ENCODE measurements around the gene MAT2A. TPM values are rescaled to one million over a fixed set of nuclear protein-coding genes. Genes with fewer than 3 reads are reported as not detected.

Gene MAT2A
- total and polyA plus RNA-seq, 9 of the 15 experiments (the other 6 are each of a cell fraction or from before 2014, with no cell fraction given), result 130 to 1,027 (median 240) TPM

GRCh38 chr2:85511008-85511811 is 27.8 kb upstream of the MAT2A start:
- no peaks in the 10 kb centered on the region for H4K20me1 ChIP-seq (replicated peaks; ENCODE audit: control insufficient read depth, insufficient read depth, low read length)
- H3K36me3 ChIP-seq (ENCODE audit: control insufficient read depth, insufficient read depth, low read length), result no peaks in the 10 kb centered on the region
- H3K27ac ChIP-seq (ENCODE audit: extremely low read depth, low read depth, low read length), result no peak overlapping the region
- DNase-seq (ENCODE audit: extremely low read depth in 1 of 4, low spot score in 3 of 4), result no peak
- BruUV-seq (replicated peaks), result no TSS peak
- no peaks in the 10 kb centered on the region for H3K9me1 ChIP-seq (ENCODE audit: control insufficient read depth, insufficient read depth, low read length)
- ATAC-seq, result no peak; the same call in 2 of the 3 replicates
- in situ Hi-C loops (cut with MboI), result no loop called here
- no peak for FAIRE-seq
- H3K4me1 ChIP-seq (replicated peaks in 1 of 2; ENCODE audit: control insufficient read depth in 2 of 2, insufficient read depth in 2 of 2, low read length in 2 of 2), result no peaks in the 10 kb centered on the region; a peak in 2 of 5 replicates
- H3K4me2 ChIP-seq (ENCODE audit: insufficient read depth, low read length), result no peak overlapping the region
- H3K9ac ChIP-seq (ENCODE audit: insufficient read depth in 1 of 2, low read depth in 2 of 2, low read length in 2 of 2), result no peak overlapping the region
- H2AFZ ChIP-seq (ENCODE audit: low read depth, low read length), result peak overlapping the region; percentile 11; the same call in 1 of the 2 replicates
- ChIA-PET CTCF (ENCODE audit: low intra/inter-chr PET ratio) (interaction anchor here (0.5 kb wide), 1 partner anchor 12 kb away, joined by 4 read pairs; no protein-coding TSS in a partner anchor), POLR2A (interaction anchor here (0.9 to 1.5 kb wide), 6 partner anchors 8 to 28 kb away, joined by 3 to 6 read pairs (median 4); partner anchors contain the start of gene MAT2A)
- WGBS (ENCODE audit: insufficient coverage, low coverage, missing lambda C conversion rate), result 50% methylated on average over 6 of the region's 6 CpGs
- H3K4me3 ChIP-seq, result no peak overlapping the region
- no peaks in the 10 kb centered on the region for H3K27me3 ChIP-seq (ENCODE audit: control insufficient read depth in 2 of 2, insufficient read depth in 2 of 2, low read length in 2 of 2)
- intact Hi-C loops (cut with micrococcal nuclease), result no loop called here
- no peak for TF ChIP-seq FUS (optimal IDR thresholded peaks at IDR 0.05; ENCODE audit: low read depth, low read length)
- no peak for TF ChIP-seq ZNF695 (CRISPR knock-in tag; IDR thresholded peaks at IDR 0.05)
- TF ChIP-seq PRPF4 (IDR thresholded peaks at IDR 0.05; ENCODE audit: insufficient read depth, low read depth, low read length, poor library complexity, severe bottlenecking), result no peak
- no peak for TF ChIP-seq ZNF644 (tag; IDR thresholded peaks at IDR 0.05; ENCODE audit: low read depth)
- no peak for TF ChIP-seq TCF7L2 (IDR thresholded peaks at IDR 0.05; ENCODE audit: low read depth, low read length)
- no peak for TF ChIP-seq ZNF518B (CRISPR knock-in tag; IDR thresholded peaks at IDR 0.05)
- TF ChIP-seq ZNF324 (CRISPR knock-in tag; IDR thresholded peaks at IDR 0.05), result no peak
- TF ChIP-seq PREB (CRISPR knock-in tag; IDR thresholded peaks at IDR 0.05), result no peak
- TF ChIP-seq MXI1 (IDR thresholded peaks at IDR 0.05; ENCODE audit: low read depth, low read length), result no peak
- no peak for TF ChIP-seq RBBP5 (IDR thresholded peaks at IDR 0.05; ENCODE audit: borderline replicate concordance, insufficient read depth, low read length, poor library complexity, severe bottlenecking)
- TF ChIP-seq TSHZ1 (CRISPR knock-in tag; IDR thresholded peaks at IDR 0.05), result no peak
- no peak for TF ChIP-seq HDAC2 (IDR thresholded peaks at IDR 0.05)
- no peak for TF ChIP-seq FOXK1 (CRISPR knock-in tag; IDR thresholded peaks at IDR 0.05; ENCODE audit: borderline replicate concordance)
- H3K9me3 ChIP-seq (replicated peaks; ENCODE audit: control insufficient read depth, insufficient read depth, low read depth, low read length), result no peaks in the 10 kb centered on the region
- no peaks in the 10 kb centered on the region for H3K79me2 ChIP-seq (ENCODE audit: control insufficient read depth, insufficient read depth, low read length)

Data from K562 (cell line).